Transverse colon (tissue), 4 donors: ENCODE measurements around the gene JARID2. TPM values are rescaled to one million over a fixed set of nuclear protein-coding genes. Genes with fewer than 3 reads are reported as not detected.

ENCODE experiments used
- DNase-seq: peaks from one replicate; pipeline ENCODE4 v3.0.0-alpha.2; 2019
- H3K27ac ChIP-seq, 4 donors: fragments of 200-600 bp; sonication (generic); 2 replicates each; pipeline ENCODE4 v1.5.1; 2016 to 2018; ENCODE audit warnings: inconsistent platforms in 4 of 4
- H3K27me3 ChIP-seq: fragments of 200-600 bp; sonication (generic); 2 replicates; pipeline ENCODE4 v1.5.1; 2017; ENCODE audit warnings: inconsistent platforms
- H3K36me3 ChIP-seq, 4 donors: fragments of 200-600 bp; sonication (generic); 2 replicates each; pipeline ENCODE4 v1.5.1; 2017 to 2019; ENCODE audit warnings: inconsistent platforms in 4 of 4
- H3K4me1 ChIP-seq, 4 donors: fragments of 200-600 bp; sonication (generic); 2 replicates each; pipeline ENCODE4 v1.5.1; 2017 to 2020; ENCODE audit warnings: inconsistent platforms in 4 of 4
- H3K4me3 ChIP-seq, 4 donors: fragments of 200-600 bp; sonication (generic); 1 replicate in 1 of 4; 2 replicates in 3 of 4; pipeline versions ENCODE4 v1.5.1 to v1.6.1; 2017 to 2019; ENCODE audit warnings: inconsistent platforms in 4 of 4
- H3K9me3 ChIP-seq, 2 donors: fragments of 200-600 bp; sonication (generic); 2 replicates each; pipeline ENCODE4 v1.5.1; 2017 to 2019; ENCODE audit warnings: inconsistent platforms in 2 of 2
- EP300 ChIP-seq: sonication (generic); formaldehyde crosslinking; IDR thresholded peaks from one replicate; pipeline ENCODE4 v1.6.1; 2017; ENCODE audit warnings: antibody characterized with exemption, low read depth
- POLR2A ChIP-seq: fragments of 450-650 bp; IDR thresholded peaks from one replicate; pipeline ENCODE4 v1.6.1; 2016; ENCODE audit warnings: antibody characterized with exemption, mild to moderate bottlenecking, moderate library complexity
- POLR2AphosphoS5 ChIP-seq, 3 donors: sonication (generic); formaldehyde crosslinking; IDR thresholded peaks; one replicate each; pipeline ENCODE4 v1.6.1; 2016; ENCODE audit warnings: antibody characterized with exemption in 3 of 3
- WGBS, 2 donors: methylation state at CpG; one replicate each; pipeline ENCODE4 v1.1.5; 2018; ENCODE audit warnings: low coverage in 1 of 2; 5-methylcytosine and 5-hydroxymethylcytosine counted together
- in situ Hi-C, 4 donors: fragments of 200-750 bp; cut with MboI; loops; one replicate each; pipeline versions ENCODE4 v1.15.0 to v1.15.1; 2017; ENCODE audit warnings: low sequenced_read_pairs in 3 of 4, low pct_ligation_motif_present in 1 of 4, low pct_unique_long_range_greater_than_20kb in 1 of 4
- intact Hi-C: fragments of 100-400 bp; cut with DNase I; formaldehyde crosslinking; loops from one replicate; pipeline ENCODE4 v1.15.1; 2023; ENCODE audit warnings: low total_unique reads
- total RNA-seq, 4 donors: library from RNA; depleted of rRNA; stranded (reverse); fragments of >200 nt; gene quantifications; one replicate each; pipeline ENCODE4 v1.1.0, GENCODE V29; 2016
- TF ChIP-seq, protein P1 (sequence below), 5 experiments: fragments of 200-600 bp in 3 of 5; fragments of 450-650 bp in 2 of 5; sonication (generic) in 3 of 5; IDR thresholded peaks; 1 replicate in 2 of 5; 2 replicates in 3 of 5; pipeline ENCODE4 v1.5.1; 2016 to 2017; ENCODE audit warnings: antibody characterized with exemption in 5 of 5, inconsistent platforms in 3 of 5, mild to moderate bottlenecking in 2 of 5, moderate library complexity in 1 of 5

The JARID2 gene
- total RNA-seq, 4 donors from 2014 or later: 9.4 to 18.7 (median 10.9) TPM

DNA sequence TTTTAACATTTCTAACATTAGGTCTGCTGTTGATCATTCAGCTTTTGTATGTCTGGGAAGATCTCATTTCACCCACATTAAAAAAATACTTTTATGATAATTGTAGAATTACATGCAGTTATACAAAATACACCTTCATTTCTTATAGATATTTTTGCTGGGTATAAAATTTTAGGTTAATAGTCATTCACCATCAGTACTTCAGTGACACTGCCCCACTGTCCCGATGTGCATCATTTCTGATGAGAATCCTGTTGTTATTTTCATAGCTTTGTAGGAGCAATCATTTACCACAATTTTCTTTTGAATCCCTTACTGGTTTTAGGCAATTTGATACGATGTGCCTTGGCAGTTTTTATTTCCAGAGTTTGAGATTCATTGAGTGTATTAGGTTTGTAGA lies 173.6 kb downstream of the JARID2 start:
- H3K9me3 ChIP-seq: peaks cover 9 to 11% of the 10 kb centered on the region in 2 donors
- TF ChIP-seq, protein P1, sequence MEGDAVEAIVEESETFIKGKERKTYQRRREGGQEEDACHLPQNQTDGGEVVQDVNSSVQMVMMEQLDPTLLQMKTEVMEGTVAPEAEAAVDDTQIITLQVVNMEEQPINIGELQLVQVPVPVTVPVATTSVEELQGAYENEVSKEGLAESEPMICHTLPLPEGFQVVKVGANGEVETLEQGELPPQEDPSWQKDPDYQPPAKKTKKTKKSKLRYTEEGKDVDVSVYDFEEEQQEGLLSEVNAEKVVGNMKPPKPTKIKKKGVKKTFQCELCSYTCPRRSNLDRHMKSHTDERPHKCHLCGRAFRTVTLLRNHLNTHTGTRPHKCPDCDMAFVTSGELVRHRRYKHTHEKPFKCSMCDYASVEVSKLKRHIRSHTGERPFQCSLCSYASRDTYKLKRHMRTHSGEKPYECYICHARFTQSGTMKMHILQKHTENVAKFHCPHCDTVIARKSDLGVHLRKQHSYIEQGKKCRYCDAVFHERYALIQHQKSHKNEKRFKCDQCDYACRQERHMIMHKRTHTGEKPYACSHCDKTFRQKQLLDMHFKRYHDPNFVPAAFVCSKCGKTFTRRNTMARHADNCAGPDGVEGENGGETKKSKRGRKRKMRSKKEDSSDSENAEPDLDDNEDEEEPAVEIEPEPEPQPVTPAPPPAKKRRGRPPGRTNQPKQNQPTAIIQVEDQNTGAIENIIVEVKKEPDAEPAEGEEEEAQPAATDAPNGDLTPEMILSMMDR (IDR thresholded peaks at IDR 0.05): no peak
- TF ChIP-seq POLR2A (no peak), EP300 (no peak), POLR2AphosphoS5 (IDR thresholded peaks at IDR 0.05) (no peak)
- no peak overlapping the region for H3K4me3 ChIP-seq
- no peak overlapping the region for H3K27ac ChIP-seq
- H3K36me3 ChIP-seq: peaks cover 0 to 2% (median 0%) of the 10 kb centered on the region in 4 donors
- H3K4me1 ChIP-seq: peaks cover 0 to 13% (median 6%) of the 10 kb centered on the region in 4 donors
- WGBS, 2 donors: 95 to 100% methylated on average over 2 of the region's 2 CpGs
- in situ Hi-C loops: no loop called here
- H3K27me3 ChIP-seq: no peaks in the 10 kb centered on the region
- intact Hi-C loops: no loop called here
- no peak for DNase-seq

DNA sequence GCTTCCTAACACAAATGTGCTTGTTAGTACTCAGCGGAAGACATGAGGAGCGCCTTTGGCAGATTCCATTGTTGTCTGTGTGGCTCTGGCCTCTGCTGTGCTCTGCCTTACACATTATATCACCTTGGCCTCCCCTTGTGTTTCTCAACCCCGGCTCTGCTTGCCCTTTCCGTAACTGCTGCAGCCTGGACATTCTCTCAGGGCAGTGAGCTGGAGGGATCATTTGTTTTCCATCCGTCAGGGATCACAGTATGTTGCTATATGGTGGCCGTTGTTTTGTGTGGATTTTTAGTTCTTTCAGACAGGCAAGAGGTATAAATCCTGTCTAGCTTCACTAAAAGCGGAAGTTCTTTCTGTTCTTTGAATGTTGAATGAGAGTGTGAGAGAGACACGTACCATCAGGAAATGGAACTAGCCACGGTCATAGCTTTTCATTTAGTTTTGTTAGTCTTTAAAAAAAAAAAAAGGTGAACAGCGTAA lies 175.1 kb downstream of the JARID2 start:
- in situ Hi-C loops (no loop called here), intact Hi-C loops (no loop called here)
- TF ChIP-seq, protein P1 (IDR thresholded peaks at IDR 0.05): no peak
- TF ChIP-seq POLR2AphosphoS5 (IDR thresholded peaks at IDR 0.05): no peak
- TF ChIP-seq EP300: no peak
- TF ChIP-seq POLR2A: no peak
- H3K27ac ChIP-seq: no peak overlapping the region
- H3K4me3 ChIP-seq: no peak overlapping the region
- H3K27me3 ChIP-seq: no peaks in the 10 kb centered on the region
- peaks cover 0 to 13% (median 6%) of the 10 kb centered on the region in 4 donors for H3K4me1 ChIP-seq
- 69 to 82% methylated on average over 8 to 10 of the region's 10 CpGs for WGBS, 2 donors
- peaks cover 0 to 2% (median 0%) of the 10 kb centered on the region in 4 donors for H3K36me3 ChIP-seq
- peaks cover 9 to 11% of the 10 kb centered on the region in 2 donors for H3K9me3 ChIP-seq
- DNase-seq: no peak

DNA sequence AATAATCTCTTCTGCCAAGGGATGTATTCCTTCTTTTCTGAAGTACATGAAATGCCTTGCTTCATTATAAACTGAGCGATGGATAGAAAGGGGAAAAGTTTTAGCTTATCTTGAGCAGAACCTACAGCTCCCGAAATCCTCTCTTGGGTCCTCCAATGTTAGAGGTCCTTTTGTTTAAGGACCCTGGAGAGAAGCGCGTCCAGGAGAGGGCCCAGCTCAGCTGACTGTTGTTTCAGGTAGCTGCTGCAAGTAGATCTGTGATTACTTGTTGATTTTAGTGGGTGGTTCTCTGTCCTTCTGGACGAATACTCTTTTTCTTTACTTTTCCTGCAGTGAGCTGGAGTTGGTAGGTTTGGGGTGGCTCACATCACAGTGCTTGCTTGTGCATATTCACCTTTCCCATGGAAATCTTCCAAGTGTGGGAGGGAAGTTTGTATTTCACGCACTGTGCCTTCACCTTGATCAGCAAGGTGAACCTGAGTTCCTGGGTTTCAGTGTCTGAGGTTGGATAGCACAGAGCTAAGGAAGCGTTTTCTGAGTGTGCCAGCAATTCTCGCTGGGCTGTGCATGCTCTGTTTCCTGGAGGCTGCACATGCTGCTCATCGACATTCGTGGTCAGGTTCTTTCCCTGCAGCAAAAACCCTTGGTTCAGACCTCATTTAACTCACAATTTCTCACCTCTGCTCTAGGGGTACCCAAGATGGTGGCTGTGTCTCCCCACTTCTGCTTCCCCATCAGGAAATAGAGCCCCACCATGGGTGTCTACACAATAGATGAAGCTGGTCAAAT lies 176.3 kb downstream of the JARID2 start:
- 50 to 77% methylated on average over 1 to 10 of the region's 10 CpGs for WGBS, 2 donors
- Histone ChIP-seq H3K36me3 (peaks cover 0 to 2% (median 0%) of the 10 kb centered on the region in 4 donors), H3K27me3 (no peaks in the 10 kb centered on the region), H3K4me3 (no peak overlapping the region), H3K27ac (no peak overlapping the region), H3K9me3 (peaks cover 9 to 11% of the 10 kb centered on the region in 2 donors), H3K4me1 (peaks cover 6 to 21% (median 11%) of the 10 kb centered on the region in 4 donors)
- in situ Hi-C loops: no loop called here
- TF ChIP-seq EP300 (no peak), POLR2AphosphoS5 (IDR thresholded peaks at IDR 0.05) (no peak), POLR2A (no peak)
- TF ChIP-seq, protein P1 (IDR thresholded peaks at IDR 0.05): no peak
- no peak for DNase-seq
- intact Hi-C loops: no loop called here

DNA sequence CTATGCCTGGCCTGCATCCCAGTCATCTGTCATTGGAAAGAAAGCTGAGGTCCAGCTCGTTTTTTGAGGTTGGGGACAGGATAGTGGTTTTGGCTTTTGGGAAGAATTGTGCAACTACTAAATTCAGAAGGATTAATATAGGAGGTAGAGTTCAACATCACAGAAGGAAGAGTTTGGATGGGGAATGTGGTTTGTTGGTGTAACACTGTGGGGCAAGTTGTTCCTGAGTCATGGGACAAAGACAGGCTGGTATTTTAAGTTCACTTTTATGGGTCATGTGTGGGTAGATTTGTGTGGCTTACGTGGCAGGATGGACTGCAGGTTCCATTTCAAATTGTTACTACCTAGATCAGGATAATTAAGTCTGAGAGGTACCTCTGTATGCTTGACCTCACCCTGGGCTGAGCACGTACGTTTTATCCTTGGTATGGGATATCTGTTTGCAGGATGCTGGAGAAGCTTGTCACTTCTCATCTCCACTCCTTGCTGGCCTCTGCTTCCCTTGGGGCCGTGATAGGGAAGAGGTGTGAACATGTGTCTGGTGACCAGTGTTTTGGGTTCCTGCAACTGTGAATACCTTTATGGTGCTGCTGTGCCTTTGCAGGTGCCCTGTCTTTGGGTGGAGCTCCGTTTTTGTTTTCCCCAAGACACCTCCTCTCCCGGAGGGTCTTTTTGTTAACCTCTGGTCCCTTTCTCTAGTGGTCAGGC lies 177.6 kb downstream of the JARID2 start:
- H3K36me3 ChIP-seq: peaks cover 0 to 2% (median 0%) of the 10 kb centered on the region in 4 donors
- WGBS, 2 donors: 91 to 96% methylated on average over 3 to 7 of the region's 7 CpGs
- in situ Hi-C loops (no loop called here), intact Hi-C loops (no loop called here)
- H3K27ac ChIP-seq: no peak overlapping the region
- no peaks in the 10 kb centered on the region for H3K27me3 ChIP-seq
- TF ChIP-seq, protein P1 (IDR thresholded peaks at IDR 0.05): no peak
- TF ChIP-seq POLR2A: no peak
- TF ChIP-seq POLR2AphosphoS5 (IDR thresholded peaks at IDR 0.05): no peak
- TF ChIP-seq EP300: no peak
- H3K4me3 ChIP-seq: no peak overlapping the region
- H3K4me1 ChIP-seq: peaks cover 6 to 29% (median 11%) of the 10 kb centered on the region in 4 donors
- H3K9me3 ChIP-seq: peaks cover 8 to 9% of the 10 kb centered on the region in 2 donors
- no peak for DNase-seq
